Stomach (tissue), 4 donors: ENCODE data around the gene SCRT2.

ENCODE experiments used
- EP300 ChIP-seq: sonication (generic); formaldehyde crosslinking; IDR thresholded peaks from one replicate; pipeline ENCODE4 v1.6.1; 2017; ENCODE audit warnings: antibody characterized with exemption
- POLR2AphosphoS5 ChIP-seq, 3 donors: sonication (generic); formaldehyde crosslinking; IDR thresholded peaks; one replicate each; pipeline ENCODE4 v1.6.1; 2016; ENCODE audit warnings: antibody characterized with exemption in 3 of 3
- TF ChIP-seq, protein P1 (sequence below), 7 experiments: fragments of 450-650 bp in 4 of 7; fragments of 200-600 bp in 3 of 7; sonication (generic) in 3 of 7; IDR thresholded peaks; one replicate each; pipeline ENCODE4 v1.5.1; 2016 to 2019; ENCODE audit warnings: antibody characterized with exemption in 7 of 7, control low read depth in 2 of 7, mild to moderate bottlenecking in 1 of 7

DNA sequence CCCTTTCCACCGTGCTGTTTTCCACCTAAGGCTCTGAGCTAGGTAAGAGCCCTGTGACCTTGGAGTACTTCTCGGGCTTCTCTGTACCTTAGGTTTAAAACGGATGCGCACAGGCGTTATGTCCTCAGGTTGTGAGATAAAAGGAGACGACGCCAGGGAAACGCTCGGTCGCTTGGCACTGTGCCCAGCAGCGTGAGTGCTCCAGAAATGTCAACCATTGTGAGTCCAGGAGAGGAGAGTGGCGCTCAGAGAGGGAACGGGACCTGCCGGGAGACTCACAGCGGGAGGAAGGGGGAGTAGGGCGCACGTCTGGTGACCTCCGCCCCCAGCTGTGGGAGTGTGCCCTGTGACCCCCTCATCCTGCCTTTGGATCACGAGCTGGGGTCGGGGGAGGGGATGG, 33.8 kb upstream of the SCRT2 start:
- TF ChIP-seq POLR2AphosphoS5 (IDR thresholded peaks at IDR 0.05) = no peak
- TF ChIP-seq, protein P1, sequence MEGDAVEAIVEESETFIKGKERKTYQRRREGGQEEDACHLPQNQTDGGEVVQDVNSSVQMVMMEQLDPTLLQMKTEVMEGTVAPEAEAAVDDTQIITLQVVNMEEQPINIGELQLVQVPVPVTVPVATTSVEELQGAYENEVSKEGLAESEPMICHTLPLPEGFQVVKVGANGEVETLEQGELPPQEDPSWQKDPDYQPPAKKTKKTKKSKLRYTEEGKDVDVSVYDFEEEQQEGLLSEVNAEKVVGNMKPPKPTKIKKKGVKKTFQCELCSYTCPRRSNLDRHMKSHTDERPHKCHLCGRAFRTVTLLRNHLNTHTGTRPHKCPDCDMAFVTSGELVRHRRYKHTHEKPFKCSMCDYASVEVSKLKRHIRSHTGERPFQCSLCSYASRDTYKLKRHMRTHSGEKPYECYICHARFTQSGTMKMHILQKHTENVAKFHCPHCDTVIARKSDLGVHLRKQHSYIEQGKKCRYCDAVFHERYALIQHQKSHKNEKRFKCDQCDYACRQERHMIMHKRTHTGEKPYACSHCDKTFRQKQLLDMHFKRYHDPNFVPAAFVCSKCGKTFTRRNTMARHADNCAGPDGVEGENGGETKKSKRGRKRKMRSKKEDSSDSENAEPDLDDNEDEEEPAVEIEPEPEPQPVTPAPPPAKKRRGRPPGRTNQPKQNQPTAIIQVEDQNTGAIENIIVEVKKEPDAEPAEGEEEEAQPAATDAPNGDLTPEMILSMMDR (IDR thresholded peaks at IDR 0.05) = no peak
- TF ChIP-seq EP300 = no peak
